H1 (cell line): ENCODE results near the gene EVC2. TPM values are rescaled to one million over a fixed set of nuclear protein-coding genes. Genes with fewer than 3 reads are reported as not detected.

Experiments
- CTCF ChIA-PET: fragments of 300-600 bp; sonication (Branson Sonifier 250); formaldehyde crosslinking; loops from one replicate; lab custom pipeline; 2021; ENCODE audit not compliant: partially characterized antibody; lab: Charles Lee
- POLR2A ChIA-PET: fragments of 300-600 bp; sonication (Branson Sonifier 250); formaldehyde crosslinking; loops from one replicate; lab custom pipeline; 2021; ENCODE audit warnings: inconsistent platforms; ENCODE audit not compliant: partially characterized antibody; lab: Charles Lee
- DNase-seq, 2 experiments: peaks; one replicate each; pipeline versions ENCODE4 v3.0.0 to v3.0.0-alpha.2; 2010 to 2022; ENCODE audit warnings: low spot score in 2 of 2, low read depth in 1 of 2, mixed read lengths in 1 of 2
- FAIRE-seq: peaks from 2 replicates; lab custom pipeline; 2011; peaks lifted over from hg19 to GRCh38; lab: Jason Lieb, UNC
- H2AFZ ChIP-seq: 2 replicates; pipeline ENCODE4 v1.8.1; 2012; ENCODE audit warnings: low read length, inconsistent platforms
- H2AK5ac ChIP-seq: 2 replicates; pipeline ENCODE4 v1.6.1; 2013; ENCODE audit warnings: low read depth, low read length
- H2BK120ac ChIP-seq: replicated peaks from 2 replicates; pipeline ENCODE3; 2013; ENCODE audit warnings: low read depth, low read length, inconsistent platforms
- H2BK12ac ChIP-seq: 2 replicates; pipeline ENCODE4 v1.6.1; 2013; ENCODE audit warnings: low read depth, low read length
- H2BK15ac ChIP-seq: 2 replicates; pipeline ENCODE4 v1.6.1; 2013; ENCODE audit warnings: low read length
- H2BK20ac ChIP-seq: 2 replicates; pipeline ENCODE4 v1.6.1; 2013; ENCODE audit warnings: low read length
- H2BK5ac ChIP-seq: 2 replicates; pipeline ENCODE4 v1.6.1; 2013; ENCODE audit warnings: low read depth, low read length
- H3K14ac ChIP-seq: 2 replicates; pipeline ENCODE4 v1.6.1; 2013; ENCODE audit warnings: inconsistent platforms; ENCODE audit not compliant: insufficient read length
- H3K18ac ChIP-seq: 2 replicates; pipeline ENCODE4 v1.6.1; 2013; ENCODE audit warnings: low read length; ENCODE audit errors: extremely low read depth
- H3K23ac ChIP-seq: 2 replicates; pipeline ENCODE4 v1.6.1; 2013; ENCODE audit warnings: inconsistent platforms; ENCODE audit not compliant: insufficient read length
- H3K23me2 ChIP-seq: 2 replicates; pipeline ENCODE4 v1.6.1; 2013; ENCODE audit warnings: low read depth, low read length
- H3K27ac ChIP-seq: 2 replicates; pipeline ENCODE4 v1.6.1; 2011; ENCODE audit warnings: low read depth, low read length, inconsistent platforms
- H3K27me3 ChIP-seq, 4 experiments: replicated peaks in 1 of 4; 1 replicate in 1 of 4; 2 replicates in 3 of 4; pipeline versions ENCODE4 v1.6.1 to v1.8.1; 2011 to 2013; ENCODE audit warnings: low read length in 3 of 4, mild to moderate bottlenecking in 3 of 4, inconsistent platforms in 2 of 4, mixed read lengths in 2 of 4, moderate library complexity in 1 of 4; ENCODE audit not compliant: control insufficient read depth in 3 of 4, insufficient read depth in 3 of 4; ENCODE audit errors: extremely low read depth in 1 of 4
- H3K36me3 ChIP-seq, 4 experiments: 2 replicates each; pipeline versions ENCODE4 v1.6.1 to v1.8.1; 2011 to 2013; ENCODE audit warnings: mild to moderate bottlenecking in 4 of 4, low read length in 3 of 4, moderate library complexity in 2 of 4, control low read depth in 1 of 4, inconsistent platforms in 1 of 4; ENCODE audit not compliant: insufficient read depth in 4 of 4, control insufficient read depth in 2 of 4
- H3K4ac ChIP-seq: replicated peaks from 2 replicates; pipeline ENCODE3; 2013; ENCODE audit warnings: low read length, low read depth, mixed read lengths, inconsistent platforms; ENCODE audit not compliant: insufficient read length
- H3K4me1 ChIP-seq, 4 experiments: replicated peaks in 1 of 4; 1 replicate in 1 of 4; 2 replicates in 3 of 4; pipeline versions ENCODE4 v1.6.1 to v1.8.1; 2011 to 2013; ENCODE audit warnings: low read length in 3 of 4, inconsistent platforms in 2 of 4, mixed read lengths in 1 of 4; ENCODE audit not compliant: insufficient read depth in 4 of 4, control insufficient read depth in 3 of 4
- H3K4me2 ChIP-seq, 2 experiments: 2 replicates each; pipeline versions ENCODE4 v1.6.1 to v1.8.1; 2011 to 2013; ENCODE audit warnings: low read depth in 2 of 2, low read length in 2 of 2, control low read depth in 1 of 2, inconsistent platforms in 1 of 2, mild to moderate bottlenecking in 1 of 2; ENCODE audit not compliant: insufficient read depth in 1 of 2
- H3K4me3 ChIP-seq, 4 experiments: fragments of 200-600, 300-600 bp in 1 of 4; sonication (generic), shearing (Covaris generic), sonication (Bioruptor Twin) in 1 of 4; 2 replicates each; pipeline versions ENCODE4 v1.5.1 to v1.8.1; 2011 to 2016; ENCODE audit warnings: low read length in 4 of 4, low read depth in 3 of 4, control low read depth in 2 of 4, inconsistent platforms in 2 of 4, mild to moderate bottlenecking in 2 of 4, mixed read lengths in 1 of 4, moderate library complexity in 1 of 4; ENCODE audit not compliant: insufficient read depth in 2 of 4; ENCODE audit errors: extremely low read depth in 1 of 4
- H3K56ac ChIP-seq: replicated peaks from 2 replicates; pipeline ENCODE3; 2013; ENCODE audit warnings: low read depth, mild to moderate bottlenecking, mixed read lengths, low read length, inconsistent platforms; ENCODE audit not compliant: insufficient read length
- H3K79me1 ChIP-seq: 2 replicates; pipeline ENCODE4 v1.6.1; 2013; ENCODE audit warnings: low read depth, low read length, control low read depth
- H3K79me2 ChIP-seq, 2 experiments: 2 replicates each; pipeline versions ENCODE4 v1.6.1 to v1.8.1; 2012 to 2013; ENCODE audit warnings: low read length in 2 of 2, mild to moderate bottlenecking in 2 of 2, inconsistent platforms in 1 of 2; ENCODE audit not compliant: insufficient read depth in 2 of 2, control insufficient read depth in 1 of 2
- H3K9ac ChIP-seq, 4 experiments: replicated peaks in 1 of 4; 1 replicate in 1 of 4; 2 replicates in 3 of 4; pipeline versions ENCODE4 v1.6.1 to v1.8.1; 2011 to 2013; ENCODE audit warnings: low read depth in 3 of 4, low read length in 3 of 4, control low read depth in 2 of 4, mild to moderate bottlenecking in 2 of 4, moderate library complexity in 2 of 4, inconsistent platforms in 1 of 4; ENCODE audit errors: extremely low read depth in 1 of 4
- H3K9me3 ChIP-seq, 2 experiments: 2 replicates each; pipeline versions ENCODE4 v1.6.1 to v1.8.1; 2012 to 2013; ENCODE audit warnings: mild to moderate bottlenecking in 2 of 2, moderate library complexity in 2 of 2, control low read depth in 1 of 2, inconsistent platforms in 1 of 2, low read depth in 1 of 2, low read length in 1 of 2, mixed read lengths in 1 of 2; ENCODE audit not compliant: insufficient read depth in 2 of 2
- H4K20me1 ChIP-seq, 2 experiments: replicated peaks in 1 of 2; 2 replicates each; pipeline versions ENCODE3 to v1.8.1; 2011 to 2013; ENCODE audit warnings: inconsistent platforms in 2 of 2, low read length in 2 of 2, mild to moderate bottlenecking in 1 of 2; ENCODE audit not compliant: insufficient read depth in 2 of 2, control insufficient read depth in 1 of 2
- H4K5ac ChIP-seq: 2 replicates; pipeline ENCODE4 v1.6.1; 2013; ENCODE audit warnings: low read length, low read depth, mixed read lengths, inconsistent platforms; ENCODE audit not compliant: insufficient read length
- H4K8ac ChIP-seq: 2 replicates; pipeline ENCODE4 v1.8.0; 2013; ENCODE audit warnings: mild to moderate bottlenecking, moderate library complexity, low read length, inconsistent platforms; ENCODE audit not compliant: insufficient read depth; ENCODE audit errors: extremely low read depth
- H4K91ac ChIP-seq: replicated peaks from 2 replicates; pipeline ENCODE3; 2013; ENCODE audit warnings: low read length, mixed read lengths, inconsistent platforms; ENCODE audit not compliant: insufficient read length
- GTF2F1 ChIP-seq: IDR thresholded peaks from 2 replicates; pipeline ENCODE4 v1.6.1; 2012; ENCODE audit warnings: low read depth, low read length, improper control_type of control experiment, borderline replicate concordance
- HDAC2 ChIP-seq, 2 experiments: fragments of 300-600 bp in 1 of 2; sonication (generic) in 1 of 2; IDR thresholded peaks; 2 replicates each; pipeline ENCODE4 v1.6.1; 2011 to 2012; ENCODE audit warnings: low read depth in 2 of 2, low read length in 2 of 2, mild to moderate bottlenecking in 2 of 2, moderate library complexity in 2 of 2, borderline replicate concordance in 1 of 2, inconsistent platforms in 1 of 2
- KDM1A ChIP-seq: fragments of 200-600, 300-600 bp; sonication (generic); IDR thresholded peaks from 2 replicates; pipeline ENCODE4 v1.7.1; 2016; ENCODE audit warnings: mild to moderate bottlenecking, low read length, borderline replicate concordance
- RXRA ChIP-seq: IDR thresholded peaks from 2 replicates; pipeline ENCODE4 v1.6.1; 2011; ENCODE audit warnings: low read depth, mild to moderate bottlenecking, low read length, moderate library complexity; ENCODE audit not compliant: insufficient read depth
- SAP30 ChIP-seq: fragments of 300-600 bp; sonication (generic); IDR thresholded peaks from 2 replicates; pipeline ENCODE4 v1.7.1; 2012; ENCODE audit warnings: low read length, moderate library complexity, mild to moderate bottlenecking, inconsistent platforms; ENCODE audit not compliant: insufficient read depth, insufficient replicate concordance
- SP4 ChIP-seq: IDR thresholded peaks from 2 replicates; pipeline ENCODE4 v1.6.1; 2012; ENCODE audit warnings: low read length, inconsistent platforms
- WGBS, 2 experiments: shearing (Covaris generic) in 1 of 2; methylation state at CpG; one replicate each; pipeline versions ENCODE4 v1.1.6 to v1.1.7; 2013 to 2015; ENCODE audit warnings: low lambda C conversion rate in 2 of 2, mixed read lengths in 2 of 2, inconsistent platforms in 1 of 2, low coverage in 1 of 2, missing lambda C conversion rate in 1 of 2; ENCODE audit not compliant: insufficient replicate concordance in 2 of 2, insufficient coverage in 1 of 2, insufficient read length in 1 of 2; ENCODE audit errors: extremely low coverage in 1 of 2, missing lambda C conversion rate in 1 of 2; 5-methylcytosine and 5-hydroxymethylcytosine counted together
- polyA plus RNA-seq, 7 experiments: library from polyadenylated mRNA; depleted of rRNA in 3 of 7; stranded (reverse) in 5 of 7; unstranded in 2 of 7; fragments of >200 nt in 5 of 7; fragments of 200-250 nt in 2 of 7; gene quantifications; 1 replicate in 5 of 7; 2 replicates in 1 of 7; 4 replicates in 1 of 7; pipeline versions ENCODE4 v1.2.1 to v1.2.3, GENCODE V29; 2011 to 2013; ENCODE audit warnings: missing spikeins in 2 of 7, mixed read lengths in 2 of 7
- total RNA-seq: library from RNA; stranded (reverse); fragmentation: NEBNext Ultra II Directional; extraction: Animal tissue kit (Norgen Biotek cat#: 25700); gene quantifications from 2 replicates; pipeline ENCODE4 v1.2.1, GENCODE V29; 2021

Gene EVC2
- total and polyA plus RNA-seq, 2 of the 8 experiments (the other 6 are each of a cell fraction or from before 2014, with no cell fraction given): 0.73 to 5.9 TPM

GRCh38 chr4:5639556-5639955 is 68.8 kb downstream of the EVC2 start:
- H2BK15ac ChIP-seq: no peak overlapping the region
- FAIRE-seq (no peak), DNase-seq (no peak)
- no peaks in the 10 kb centered on the region for H3K79me2 ChIP-seq
- H3K79me1 ChIP-seq: no peaks in the 10 kb centered on the region
- no peak overlapping the region for H2BK5ac ChIP-seq
- ChIA-PET POLR2A (no interaction called here), CTCF (interaction anchor here (2.2 kb wide), 1 partner anchor 21 kb away, joined by 8 read pairs; no protein-coding TSS in a partner anchor)
- TF ChIP-seq SAP30 (no peak), GTF2F1 (no peak), SP4 (no peak), HDAC2 (IDR thresholded peaks at IDR 0.05; ENCODE audit: borderline replicate concordance in 1 of 2, low read depth in 2 of 2, low read length in 2 of 2) (no peak), RXRA (no peak), KDM1A (no peak)
- no peak overlapping the region for H3K18ac ChIP-seq
- peaks cover 0 to 8% (median 5%) of the 10 kb centered on the region in 4 experiments; a peak in 3 of 8 replicates for H3K36me3 ChIP-seq
- H4K20me1 ChIP-seq: peaks cover 0 to 5% of the 10 kb centered on the region in 2 experiments
- WGBS, 2 experiments: 94% methylated on average over 3 of the region's 3 CpGs; no CpG with 5 or more reads in 1 of the 2 experiments
- no peak overlapping the region for H3K23ac ChIP-seq
- H3K56ac ChIP-seq: no peak overlapping the region
- H2BK20ac ChIP-seq: no peak overlapping the region
- H2AK5ac ChIP-seq: no peak overlapping the region
- H4K5ac ChIP-seq: no peak overlapping the region
- no peaks in the 10 kb centered on the region for H3K27me3 ChIP-seq
- H3K4ac ChIP-seq: no peak overlapping the region
- H3K4me1 ChIP-seq: peaks cover 0 to 3% (median 2%) of the 10 kb centered on the region in 4 experiments; a peak in 2 of 7 replicates
- peaks cover 6% of the 10 kb centered on the region; the same call in 1 of the 2 replicates for H3K23me2 ChIP-seq
- H2AFZ ChIP-seq: no peak overlapping the region
- H3K9me3 ChIP-seq: no peaks in the 10 kb centered on the region
- no peak overlapping the region for H3K9ac ChIP-seq
- H4K91ac ChIP-seq: no peak overlapping the region
- H3K4me2 ChIP-seq: no peak overlapping the region
- H2BK120ac ChIP-seq: no peak overlapping the region
- no peak overlapping the region for H3K4me3 ChIP-seq
- no peak overlapping the region for H3K27ac ChIP-seq
- no peak overlapping the region for H4K8ac ChIP-seq
- H2BK12ac ChIP-seq: no peak overlapping the region
- no peak overlapping the region for H3K14ac ChIP-seq
